Loucy (cell line): ENCODE data around the gene AHDC1.

Source experiments
- H2AFZ ChIP-seq: fragments of 200-600 bp; sonication (generic); 2 replicates; pipeline ENCODE4 v1.6.0; 2016; ENCODE audit warnings: antibody characterized with exemption, mild to moderate bottlenecking, low read length, moderate library complexity
- H3F3A ChIP-seq: fragments of 200-600 bp; 2 replicates; pipeline ENCODE4 v1.6.0; 2016; ENCODE audit warnings: antibody characterized with exemption, low read depth, mild to moderate bottlenecking
- H3K27me3 ChIP-seq: fragments of 200-600 bp; sonication (generic); 2 replicates; pipeline ENCODE4 v1.6.1; 2014; ENCODE audit warnings: low read length, mild to moderate bottlenecking; ENCODE audit not compliant: insufficient read depth, poor library complexity, severe bottlenecking
- H3K36me3 ChIP-seq: fragments of 200-600 bp; sonication (generic); 2 replicates; pipeline ENCODE4 v1.6.1; 2016; ENCODE audit warnings: low read length; ENCODE audit not compliant: insufficient read depth
- H3K4me1 ChIP-seq: fragments of 200-600 bp; sonication (generic); 2 replicates; pipeline ENCODE4 v1.5.1; 2014; ENCODE audit warnings: low read length, mild to moderate bottlenecking; ENCODE audit not compliant: insufficient read depth, poor library complexity, severe bottlenecking
- H3K4me2 ChIP-seq: fragments of 200-600 bp; sonication (generic); 2 replicates; pipeline ENCODE4 v1.6.0; 2014; ENCODE audit warnings: antibody characterized with exemption, low read length, low read depth, mild to moderate bottlenecking; ENCODE audit not compliant: poor library complexity, severe bottlenecking
- H3K4me3 ChIP-seq: fragments of 200-600 bp; sonication (generic); 2 replicates; pipeline ENCODE4 v1.5.1; 2014; ENCODE audit warnings: low read length, mild to moderate bottlenecking, mixed read lengths; ENCODE audit not compliant: poor library complexity, severe bottlenecking
- H3K79me2 ChIP-seq: fragments of 200-600 bp; sonication (generic); 2 replicates; pipeline ENCODE4 v1.6.1; 2014; ENCODE audit warnings: low read length; ENCODE audit not compliant: insufficient read depth
- H3K9ac ChIP-seq: fragments of 200-600 bp; sonication (generic); 2 replicates; pipeline ENCODE4 v1.6.0; 2014; ENCODE audit warnings: mild to moderate bottlenecking, low read depth, low read length, moderate library complexity; ENCODE audit not compliant: poor library complexity, severe bottlenecking
- H3K9me2 ChIP-seq: fragments of 200-600 bp; sonication (generic); replicated peaks from 2 replicates; pipeline ENCODE4 v1.6.1; 2016; ENCODE audit warnings: low read depth, low read length, mixed read lengths
- H3K9me3 ChIP-seq: fragments of 200-600 bp; sonication (generic); 2 replicates; pipeline ENCODE4 v1.6.1; 2014; ENCODE audit warnings: mild to moderate bottlenecking, antibody characterized with exemption, low read length, low read depth; ENCODE audit not compliant: insufficient read depth
- H4K20me1 ChIP-seq: fragments of 200-600 bp; sonication (generic); 2 replicates; pipeline ENCODE4 v1.6.0; 2014; ENCODE audit warnings: antibody characterized with exemption, low read length, mild to moderate bottlenecking; ENCODE audit not compliant: insufficient read depth, poor library complexity, severe bottlenecking
- CTCF ChIP-seq: fragments of 200-600 bp; sonication (generic); conservative IDR thresholded peaks from 2 replicates; pipeline ENCODE4 v1.5.1; 2014; ENCODE audit warnings: mild to moderate bottlenecking, antibody characterized with exemption, low read length
- EZH2phosphoT487 ChIP-seq: fragments of 200-600 bp; IDR thresholded peaks from 2 replicates; pipeline ENCODE4 v1.6.1; 2018; ENCODE audit warnings: antibody characterized with exemption, mild to moderate bottlenecking, moderate library complexity, borderline replicate concordance

AHDC1 gene

GRCh38 chr1:27596986-27597385, 7.0 kb downstream of the AHDC1 start:
- peaks cover 68% of the 10 kb centered on the region for H3K4me1 ChIP-seq
- no peak overlapping the region for H2AFZ ChIP-seq
- H4K20me1 ChIP-seq, result peaks cover 98% of the 10 kb centered on the region
- peaks cover 5% of the 10 kb centered on the region; the same call in 1 of the 2 replicates for H3K36me3 ChIP-seq
- no peak overlapping the region for H3K9ac ChIP-seq
- H3K9me2 ChIP-seq, result no peaks in the 10 kb centered on the region
- TF ChIP-seq CTCF (no peak), EZH2phosphoT487 (no peak)
- H3K4me3 ChIP-seq, result no peak overlapping the region
- H3K79me2 ChIP-seq, result peaks cover 100% of the 10 kb centered on the region
- peaks cover 14% of the 10 kb centered on the region; the same call in 1 of the 2 replicates for H3F3A ChIP-seq
- peak overlapping the region; percentile 98 for H3K4me2 ChIP-seq
- no peaks in the 10 kb centered on the region for H3K27me3 ChIP-seq
- H3K9me3 ChIP-seq, result no peaks in the 10 kb centered on the region

- peaks cover 67% of the 10 kb centered on the region for H3K4me1 ChIP-seq
Observed at GRCh38 chr1:27596261-27596660, 7.7 kb downstream of the AHDC1 start.

GRCh38 chr1:27595597-27595996, 8.3 kb downstream of the AHDC1 start:
- Histone ChIP-seq H3K79me2 (peaks cover 100% of the 10 kb centered on the region), H2AFZ (no peak overlapping the region), H3K9me2 (no peaks in the 10 kb centered on the region), H4K20me1 (peaks cover 97% of the 10 kb centered on the region), H3K27me3 (no peaks in the 10 kb centered on the region), H3K36me3 (peaks cover 7% of the 10 kb centered on the region; the same call in 1 of the 2 replicates), H3F3A (peaks cover 2% of the 10 kb centered on the region; the same call in 1 of the 2 replicates), H3K9me3 (no peaks in the 10 kb centered on the region), H3K4me2 (peak overlapping the region; percentile 98), H3K4me1 (peaks cover 61% of the 10 kb centered on the region), H3K4me3 (no peak overlapping the region), H3K9ac (no peak overlapping the region)
- TF ChIP-seq EZH2phosphoT487 (no peak), CTCF (no peak)

More at GRCh38 chr1:27596261-27596660, 7.7 kb downstream of the AHDC1 start:
- Histone ChIP-seq H3F3A (peaks cover 9% of the 10 kb centered on the region; the same call in 1 of the 2 replicates), H3K9me3 (no peaks in the 10 kb centered on the region), H3K4me3 (no peak overlapping the region), H3K36me3 (peaks cover 5% of the 10 kb centered on the region; the same call in 1 of the 2 replicates), H2AFZ (no peak overlapping the region), H3K9ac (no peak overlapping the region), H3K4me2 (peak overlapping the region; percentile 98), H4K20me1 (peaks cover 97% of the 10 kb centered on the region), H3K9me2 (no peaks in the 10 kb centered on the region), H3K79me2 (peaks cover 100% of the 10 kb centered on the region), H3K27me3 (no peaks in the 10 kb centered on the region)
- TF ChIP-seq CTCF (no peak), EZH2phosphoT487 (no peak)
